HepG2 (cell line): ENCODE results near the gene ELP5. TPM values are rescaled to one million over a fixed set of nuclear protein-coding genes. Genes with fewer than 3 reads are reported as not detected.

Experiments used
- IRF2 ChIP-seq: IDR thresholded peaks from 2 replicates; pipeline ENCODE4 v1.6.1; 2018; ENCODE audit warnings: missing genetic modification reagents, missing compliant biosample characterization
- MLXIP ChIP-seq: sonication (generic); formaldehyde crosslinking; IDR thresholded peaks from 2 replicates; pipeline ENCODE4 v1.9.0; 2021; ENCODE audit warnings: missing genetic modification reagents, borderline replicate concordance
- NFYB ChIP-seq: sonication (generic); formaldehyde crosslinking; IDR thresholded peaks from 2 replicates; pipeline ENCODE4 v1.4.0; 2020; ENCODE audit warnings: missing genetic modification reagents
- SRSF1 ChIP-seq: fragments of 200-400 bp; formaldehyde crosslinking; optimal IDR thresholded peaks from 2 replicates; pipeline ENCODE3; 2017; ENCODE audit warnings: mild to moderate bottlenecking, low read depth, low read length, moderate library complexity
- TIGD3 ChIP-seq: sonication (generic); formaldehyde crosslinking; IDR thresholded peaks from 2 replicates; pipeline ENCODE4 v1.5.1; 2020; ENCODE audit warnings: mild to moderate bottlenecking, missing genetic modification reagents, borderline replicate concordance
- ZNF547 ChIP-seq: sonication (generic); formaldehyde crosslinking; IDR thresholded peaks from 2 replicates; pipeline ENCODE4 v1.5.1; 2020; ENCODE audit warnings: mild to moderate bottlenecking, missing genetic modification reagents
- ZNF780A ChIP-seq: sonication (generic); formaldehyde crosslinking; IDR thresholded peaks from 2 replicates; pipeline ENCODE4 v1.8.0; 2022; ENCODE audit warnings: mild to moderate bottlenecking, missing genetic modification reagents, moderate library complexity
- ZNF790 ChIP-seq: sonication (generic); formaldehyde crosslinking; IDR thresholded peaks from 2 replicates; pipeline ENCODE4 v1.8.0; 2022; ENCODE audit warnings: missing genetic modification reagents, mild to moderate bottlenecking, borderline replicate concordance
- polyA plus RNA-seq, 8 experiments: library from polyadenylated mRNA; depleted of rRNA in 3 of 8; stranded (reverse) in 7 of 8; unstranded in 1 of 8; fragments of >200 nt; fragmentation: Illumina TruSeq in 4 of 8; extraction: Trizol in 4 of 8; gene quantifications; 2 replicates each; pipeline versions ENCODE4 v1.2.1 to v1.2.3, GENCODE V29; 2011 to 2016; ENCODE audit warnings: low read depth in 4 of 8, missing spikeins in 1 of 8, mixed read lengths in 1 of 8; ENCODE audit not compliant: insufficient read depth in 1 of 8
- total RNA-seq, 5 experiments: library from RNA; depleted of rRNA; stranded (reverse); fragments of >200 nt; fragmentation: Illumina TruSeq; extraction: Trizol; gene quantifications; 2 replicates each; pipeline ENCODE4 v1.2.3, GENCODE V29; 2016; ENCODE audit warnings: low read depth in 1 of 5

ELP5 gene
- total and polyA plus RNA-seq, 2 of the 13 experiments (the other 11 are each of a cell fraction or from before 2014, with no cell fraction given): 67.6 to 69.8 TPM

DNA sequence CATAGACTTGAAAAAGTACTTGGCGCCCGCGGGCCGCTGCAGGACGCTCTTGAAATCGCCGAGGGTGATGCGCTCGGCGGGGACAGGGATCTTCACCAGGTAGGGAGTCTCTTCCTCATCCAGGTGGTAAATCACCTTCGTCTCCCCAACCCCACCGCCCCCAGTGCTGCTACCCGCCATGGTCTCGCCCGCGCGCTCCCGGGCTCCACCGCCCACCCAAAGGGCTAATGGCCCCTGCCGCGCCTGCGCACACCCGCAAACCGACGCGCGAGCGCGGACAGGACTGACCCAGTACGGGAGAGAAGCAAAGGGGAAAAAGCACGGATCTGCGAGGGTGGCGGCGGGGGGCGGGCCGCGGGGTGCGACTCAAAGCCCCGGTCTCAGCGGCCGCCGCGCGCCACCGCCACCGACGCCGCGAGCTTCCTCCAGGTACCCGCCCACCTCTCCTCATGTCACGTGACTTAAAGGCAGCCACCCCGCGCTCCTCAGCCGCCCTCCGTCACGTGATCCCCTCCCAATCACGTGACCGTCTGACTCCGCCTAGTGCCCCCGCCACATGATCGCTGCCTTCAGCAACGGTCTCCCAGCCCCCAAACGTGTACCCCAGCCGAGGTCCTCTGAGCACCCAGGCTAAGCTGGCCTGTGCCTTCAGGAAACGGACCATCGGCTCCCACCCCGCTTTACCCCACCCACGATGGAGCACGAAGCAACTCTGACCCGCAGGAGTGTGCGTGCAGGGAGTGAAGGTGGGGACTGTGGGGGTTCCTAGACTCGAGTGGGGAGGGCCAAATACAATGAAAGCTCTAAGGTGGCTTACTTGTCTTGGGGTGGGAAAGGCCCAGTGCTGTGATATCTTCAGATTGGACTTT lies 17.7 kb upstream of the ELP5 start, which contains the start of gene DVL2 (continued):
- TF ChIP-seq MLXIP (CRISPR knock-in tag) (peak; percentile 79), TIGD3 (CRISPR knock-in tag) (no peak), IRF2 (peak; percentile 97), SRSF1 (peak; percentile 75), NFYB (CRISPR knock-in tag) (peak; percentile 63), ZNF780A (CRISPR knock-in tag) (no peak), ZNF547 (CRISPR knock-in tag) (peak; percentile 66), ZNF790 (CRISPR knock-in tag) (0 out of 2 replicates have a peak, but pooled peaks have one; percentile 53)
